Hepatocyte (in vitro differentiated cells): ENCODE measurements around the gene TPD52L2. TPM values are rescaled to one million over a fixed set of nuclear protein-coding genes. Genes with fewer than 3 reads are reported as not detected.

Source experiments
- DNase-seq: peaks from one replicate; pipeline ENCODE4 v3.0.0-alpha.2; 2016; ENCODE audit warnings: low spot score
- H2AFZ ChIP-seq: fragments of 200-600 bp; sonication (generic); 2 replicates; pipeline ENCODE4 v1.6.0; 2016; ENCODE audit warnings: antibody characterized with exemption, mild to moderate bottlenecking
- H3K27ac ChIP-seq: fragments of 200-600 bp; sonication (generic); 2 replicates; pipeline ENCODE4 v1.5.1; 2016; ENCODE audit warnings: mild to moderate bottlenecking
- H3K27me3 ChIP-seq: fragments of 200-600 bp; sonication (generic); 2 replicates; pipeline ENCODE4 v1.6.1; 2016
- H3K36me3 ChIP-seq: fragments of 200-600 bp; sonication (generic); replicated peaks from 2 replicates; pipeline ENCODE4 v1.5.1; 2016; ENCODE audit warnings: low read depth; ENCODE audit not compliant: insufficient read depth
- H3K4me1 ChIP-seq: fragments of 200-600 bp; sonication (generic); 2 replicates; pipeline ENCODE4 v1.5.1; 2016; ENCODE audit warnings: mild to moderate bottlenecking, moderate library complexity; ENCODE audit not compliant: insufficient read depth
- H3K4me2 ChIP-seq: fragments of 200-600 bp; sonication (generic); 2 replicates; pipeline ENCODE4 v1.6.0; 2016
- H3K4me3 ChIP-seq: fragments of 200-600 bp; sonication (generic); 2 replicates; pipeline ENCODE4 v1.5.1; 2016; ENCODE audit warnings: mild to moderate bottlenecking
- H3K79me2 ChIP-seq: fragments of 200-600 bp; sonication (generic); 2 replicates; pipeline ENCODE4 v1.6.0; 2017; ENCODE audit warnings: mild to moderate bottlenecking
- H3K9me2 ChIP-seq: fragments of 200-600 bp; sonication (generic); replicated peaks from 2 replicates; pipeline ENCODE4 v1.6.0; 2017; ENCODE audit warnings: mild to moderate bottlenecking; ENCODE audit not compliant: insufficient read depth
- H3K9me3 ChIP-seq: fragments of 200-600 bp; sonication (generic); 2 replicates; pipeline ENCODE4 v1.5.1; 2016; ENCODE audit warnings: low read depth, mild to moderate bottlenecking
- H4K20me1 ChIP-seq: fragments of 200-600 bp; sonication (generic); 2 replicates; pipeline ENCODE4 v1.6.0; 2016; ENCODE audit warnings: mild to moderate bottlenecking; ENCODE audit not compliant: insufficient read depth, poor library complexity, severe bottlenecking
- EZH2 ChIP-seq: fragments of 200-600 bp; sonication (generic); IDR thresholded peaks from 2 replicates; pipeline ENCODE4 v1.6.1; 2016; ENCODE audit warnings: antibody characterized with exemption, mild to moderate bottlenecking, borderline replicate concordance
- EZH2phosphoT487 ChIP-seq: fragments of 200-600 bp; sonication (generic); IDR thresholded peaks from one replicate; pipeline ENCODE4 v1.6.1; 2018; ENCODE audit warnings: antibody characterized with exemption, mild to moderate bottlenecking, low read depth, moderate library complexity; ENCODE audit not compliant: unreplicated experiment, severe bottlenecking
- WGBS: methylation state at CpG from one replicate; pipeline ENCODE4 v1.1.6; 2016; ENCODE audit warnings: low lambda C conversion rate; ENCODE audit errors: missing lambda C conversion rate; 5-methylcytosine and 5-hydroxymethylcytosine counted together
- polyA plus RNA-seq: library from polyadenylated mRNA; unstranded; fragments of >200 nt; fragmentation: Nextera tagmentation; extraction: Ambion mirVana; gene quantifications from 2 replicates; pipeline ENCODE4 v1.2.1, GENCODE V29; 2016
- total RNA-seq: library from RNA; depleted of rRNA; stranded (reverse); fragments of >200 nt; gene quantifications from 2 replicates; pipeline ENCODE4 v1.2.3, GENCODE V29; 2014
- TF ChIP-seq, protein P1 (sequence below): fragments of 200-600 bp; sonication (generic); IDR thresholded peaks from 2 replicates; pipeline ENCODE4 v1.5.1; 2016; ENCODE audit warnings: antibody characterized with exemption, mild to moderate bottlenecking; ENCODE audit not compliant: poor library complexity

Gene TPD52L2
- total and polyA plus RNA-seq, 2 experiments from 2014 or later: 83.2 to 93.8 TPM

DNA sequence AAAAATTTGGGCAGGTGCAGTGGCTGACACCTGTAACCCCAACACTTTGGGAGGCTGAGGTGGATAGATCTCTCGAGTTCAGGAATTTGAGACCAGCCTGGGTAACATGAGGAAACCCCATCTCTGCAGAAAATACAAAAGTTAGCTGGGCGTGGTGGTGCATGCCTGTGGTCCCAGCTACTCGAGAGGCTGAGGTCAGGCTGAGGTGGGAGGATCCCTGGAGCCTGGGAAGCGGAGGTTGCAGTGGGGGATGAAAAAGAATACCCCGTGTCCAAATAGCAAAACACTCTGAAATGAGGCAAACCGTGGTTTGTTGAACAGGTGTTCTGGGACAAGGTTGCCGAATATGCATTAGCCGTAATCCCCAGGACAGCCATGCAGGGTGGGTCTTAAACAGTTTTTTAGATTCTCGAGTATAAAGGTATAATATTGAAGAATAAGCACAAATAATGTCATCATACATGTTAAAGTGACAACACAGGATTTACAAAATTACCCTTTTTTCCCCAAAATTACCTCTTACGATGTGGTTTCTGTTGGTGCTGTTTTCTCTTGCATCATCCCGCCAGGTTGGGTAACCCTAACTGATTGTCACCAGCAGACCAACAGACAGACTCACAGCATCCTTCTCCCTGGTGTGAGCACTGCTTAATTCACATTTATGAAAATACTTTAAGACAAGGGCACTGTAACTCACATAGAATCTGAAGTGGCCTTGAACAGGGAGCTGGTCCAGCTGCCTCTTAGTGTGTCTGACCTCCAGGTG, 38.9 kb downstream of the TPD52L2 start:
- no peak overlapping the region for H3K4me3 ChIP-seq
- WGBS: 94% methylated on average over 11 of the region's 11 CpGs
- H4K20me1 ChIP-seq: peaks cover 92% of the 10 kb centered on the region
- H3K4me1 ChIP-seq: peaks cover 5% of the 10 kb centered on the region
- H3K79me2 ChIP-seq: peaks cover 100% of the 10 kb centered on the region
- TF ChIP-seq EZH2phosphoT487: no peak
- TF ChIP-seq EZH2: no peak
- TF ChIP-seq, protein P1, sequence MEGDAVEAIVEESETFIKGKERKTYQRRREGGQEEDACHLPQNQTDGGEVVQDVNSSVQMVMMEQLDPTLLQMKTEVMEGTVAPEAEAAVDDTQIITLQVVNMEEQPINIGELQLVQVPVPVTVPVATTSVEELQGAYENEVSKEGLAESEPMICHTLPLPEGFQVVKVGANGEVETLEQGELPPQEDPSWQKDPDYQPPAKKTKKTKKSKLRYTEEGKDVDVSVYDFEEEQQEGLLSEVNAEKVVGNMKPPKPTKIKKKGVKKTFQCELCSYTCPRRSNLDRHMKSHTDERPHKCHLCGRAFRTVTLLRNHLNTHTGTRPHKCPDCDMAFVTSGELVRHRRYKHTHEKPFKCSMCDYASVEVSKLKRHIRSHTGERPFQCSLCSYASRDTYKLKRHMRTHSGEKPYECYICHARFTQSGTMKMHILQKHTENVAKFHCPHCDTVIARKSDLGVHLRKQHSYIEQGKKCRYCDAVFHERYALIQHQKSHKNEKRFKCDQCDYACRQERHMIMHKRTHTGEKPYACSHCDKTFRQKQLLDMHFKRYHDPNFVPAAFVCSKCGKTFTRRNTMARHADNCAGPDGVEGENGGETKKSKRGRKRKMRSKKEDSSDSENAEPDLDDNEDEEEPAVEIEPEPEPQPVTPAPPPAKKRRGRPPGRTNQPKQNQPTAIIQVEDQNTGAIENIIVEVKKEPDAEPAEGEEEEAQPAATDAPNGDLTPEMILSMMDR: no peak
- DNase-seq: no peak
- no peaks in the 10 kb centered on the region for H3K9me2 ChIP-seq
- H3K27me3 ChIP-seq: no peaks in the 10 kb centered on the region
- no peak overlapping the region for H2AFZ ChIP-seq
- H3K36me3 ChIP-seq: no peaks in the 10 kb centered on the region
- H3K27ac ChIP-seq: no peak overlapping the region
- H3K9me3 ChIP-seq: no peaks in the 10 kb centered on the region
- no peak overlapping the region for H3K4me2 ChIP-seq

DNA sequence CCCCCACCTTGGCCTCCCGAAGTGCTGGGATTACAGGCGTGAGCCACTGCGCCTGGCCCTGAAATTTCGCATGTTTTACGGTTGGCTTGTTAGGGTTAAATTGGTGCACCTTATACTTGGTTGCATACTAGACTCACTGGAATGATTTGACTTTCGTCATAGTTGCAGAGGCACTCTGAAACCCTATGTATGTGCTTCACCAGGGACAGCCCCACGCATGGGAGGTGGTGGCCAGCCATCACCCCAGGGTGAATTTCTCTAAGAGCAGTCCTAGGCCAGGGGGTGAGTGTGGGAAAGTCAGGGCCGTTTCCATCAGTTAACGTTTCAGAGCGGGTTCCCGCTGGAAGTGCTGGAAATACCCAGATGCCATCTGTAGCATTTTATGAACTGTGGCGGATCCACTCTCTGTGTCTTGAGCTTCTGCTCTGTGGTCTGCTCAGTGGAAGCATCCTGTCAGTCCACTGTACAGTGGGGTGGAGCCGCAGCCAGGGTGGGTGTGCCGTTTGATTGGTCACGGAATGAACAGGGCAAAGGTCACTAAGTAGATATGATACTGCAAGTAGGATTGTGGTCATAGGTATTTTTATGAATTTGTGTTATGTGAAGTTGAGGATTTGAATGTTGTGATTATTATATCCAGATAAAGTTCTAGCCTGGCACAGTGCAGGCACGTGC, 43.1 kb downstream of the TPD52L2 start:
- TF ChIP-seq, protein P1: no peak
- TF ChIP-seq EZH2phosphoT487 (no peak), EZH2 (no peak)
- DNase-seq: peak; percentile 49
- H3K4me2 ChIP-seq: peak overlapping the region; percentile 32
- no peaks in the 10 kb centered on the region for H3K9me3 ChIP-seq
- peaks cover 5% of the 10 kb centered on the region for H3K4me1 ChIP-seq
- H3K27ac ChIP-seq: peak overlapping the region; percentile 66
- no peaks in the 10 kb centered on the region for H3K36me3 ChIP-seq
- no peak overlapping the region for H2AFZ ChIP-seq
- no peak overlapping the region for H3K4me3 ChIP-seq
- no peaks in the 10 kb centered on the region for H3K27me3 ChIP-seq
- no peaks in the 10 kb centered on the region for H3K9me2 ChIP-seq
- 86% methylated on average over 16 of the region's 16 CpGs for WGBS
- peaks cover 99% of the 10 kb centered on the region for H3K79me2 ChIP-seq
- H4K20me1 ChIP-seq: peaks cover 93% of the 10 kb centered on the region

DNA sequence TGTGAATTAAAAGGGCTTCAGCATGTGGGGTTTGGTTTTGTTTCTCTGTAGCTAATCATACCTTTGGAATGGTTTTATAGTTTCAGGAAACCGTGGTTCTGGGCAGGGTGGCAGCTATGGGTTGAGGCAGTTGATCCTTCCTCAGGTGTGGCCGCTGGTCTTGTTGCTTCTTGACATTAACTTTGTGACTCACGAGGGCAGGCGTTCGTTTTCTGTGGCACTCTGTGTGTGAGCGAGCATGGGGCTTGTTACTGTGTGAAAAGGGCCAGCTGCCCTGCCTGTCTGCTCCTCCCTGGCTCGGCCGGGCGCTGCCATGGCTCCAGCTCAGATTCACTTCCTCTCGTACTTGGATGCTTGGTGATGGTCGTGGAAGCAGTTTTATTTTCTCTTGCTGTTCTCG, 46.1 kb downstream of the TPD52L2 start:
- peaks cover 5% of the 10 kb centered on the region for H3K4me1 ChIP-seq
- no peaks in the 10 kb centered on the region for H3K27me3 ChIP-seq
- H2AFZ ChIP-seq: no peak overlapping the region
- TF ChIP-seq EZH2phosphoT487 (no peak), EZH2 (no peak)
- TF ChIP-seq, protein P1: no peak
- no peak overlapping the region for H3K4me2 ChIP-seq
- no peaks in the 10 kb centered on the region for H3K9me2 ChIP-seq
- H3K4me3 ChIP-seq: no peak overlapping the region
- H4K20me1 ChIP-seq: peaks cover 74% of the 10 kb centered on the region
- H3K9me3 ChIP-seq: no peaks in the 10 kb centered on the region
- H3K27ac ChIP-seq: no peak overlapping the region
- no peaks in the 10 kb centered on the region for H3K36me3 ChIP-seq
- peaks cover 99% of the 10 kb centered on the region for H3K79me2 ChIP-seq
- 84% methylated on average over 12 of the region's 12 CpGs for WGBS
- no peak for DNase-seq
